Stimulated activated CD8-positive, alpha-beta memory T cell treated with anti-CD3 and anti-CD28 coated beads, Interleukin-12 subunit alpha, Interleukin-12 subunit beta, amount 100 ng/mL, for 24 hours (primary cell): ENCODE measurements around the gene CEP85.

Experiments used
- DNase-seq: peaks from one replicate; pipeline ENCODE4 v3.0.0-alpha.2; 2020; ENCODE audit errors: extremely low read depth

Gene CEP85

GRCh38 chr1:26277719-26278118 lies 43.7 kb downstream of the CEP85 start:
- DNase-seq: no peak

DNA sequence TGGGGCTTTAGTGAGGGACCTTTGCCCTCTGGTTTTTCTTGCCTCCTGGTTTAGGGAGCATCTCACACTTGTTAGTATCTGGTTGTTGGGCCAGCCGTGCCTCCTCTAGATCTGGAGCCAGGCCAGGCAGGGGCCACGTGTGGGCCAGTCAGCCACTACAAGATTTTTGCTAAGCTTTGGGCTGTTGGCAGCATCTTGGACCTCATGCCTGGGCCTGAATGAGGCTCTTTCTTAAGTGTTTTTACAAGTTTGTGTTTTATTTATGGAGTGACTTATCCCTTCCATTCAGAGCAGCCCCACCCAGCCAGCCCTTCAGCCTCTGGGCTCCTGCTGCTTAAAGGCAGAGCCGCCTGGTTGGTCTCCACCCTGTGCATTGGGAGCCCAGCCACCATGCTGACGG lies 44.3 kb downstream of the CEP85 start:
- no peak for DNase-seq

GRCh38 chr1:26278724-26279455 lies 44.9 kb downstream of the CEP85 start:
- DNase-seq: no peak

- DNase-seq: no peak
These were observed 45.7 kb downstream of the CEP85 start, which contains the start of gene SH3BGRL3 for GRCh38 chr1:26279456-26280332. Gene SH3BGRL3 (plus strand): TSS chr1:26280086. CDS start chr1:26280156, 70 bp downstream.

- no peak for DNase-seq
These were observed 46.5 kb downstream of the CEP85 start for GRCh38 chr1:26280333-26281042.

DNA sequence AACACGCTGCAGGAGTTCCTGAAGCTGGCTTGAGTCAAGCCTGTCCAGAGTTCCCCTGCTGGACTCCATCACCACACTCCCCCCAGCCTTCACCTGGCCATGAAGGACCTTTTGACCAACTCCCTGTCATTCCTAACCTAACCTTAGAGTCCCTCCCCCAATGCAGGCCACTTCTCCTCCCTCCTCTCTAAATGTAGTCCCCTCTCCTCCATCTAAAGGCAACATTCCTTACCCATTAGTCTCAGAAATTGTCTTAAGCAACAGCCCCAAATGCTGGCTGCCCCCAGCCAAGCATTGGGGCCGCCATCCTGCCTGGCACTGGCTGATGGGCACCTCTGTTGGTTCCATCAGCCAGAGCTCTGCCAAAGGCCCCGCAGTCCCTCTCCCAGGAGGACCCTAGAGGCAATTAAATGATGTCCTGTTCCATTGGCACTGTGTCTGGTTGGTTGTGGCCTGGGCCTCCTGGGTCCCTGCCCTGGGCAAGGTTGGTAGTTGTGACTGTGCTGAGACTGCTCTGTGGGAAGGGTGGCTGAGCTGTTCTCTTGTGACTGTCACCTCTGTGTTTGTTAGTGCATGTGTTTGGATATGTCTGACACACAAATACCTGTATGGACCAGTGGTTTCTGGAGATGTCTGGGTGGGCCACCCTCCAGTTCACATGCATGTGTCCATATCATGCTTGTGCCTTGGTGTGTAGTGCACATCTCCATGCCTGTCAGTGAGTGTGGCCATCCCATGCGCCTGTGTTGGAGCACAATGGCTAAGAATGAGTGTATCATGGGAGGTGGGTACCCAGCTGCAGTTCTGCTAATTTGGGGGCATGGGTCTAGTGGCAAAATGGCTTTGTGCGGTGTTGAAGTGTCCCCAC lies 47.3 kb downstream of the CEP85 start:
- DNase-seq: no peak

GRCh38 chr1:26281971-26282370 lies 48.0 kb downstream of the CEP85 start:
- no peak for DNase-seq

DNA sequence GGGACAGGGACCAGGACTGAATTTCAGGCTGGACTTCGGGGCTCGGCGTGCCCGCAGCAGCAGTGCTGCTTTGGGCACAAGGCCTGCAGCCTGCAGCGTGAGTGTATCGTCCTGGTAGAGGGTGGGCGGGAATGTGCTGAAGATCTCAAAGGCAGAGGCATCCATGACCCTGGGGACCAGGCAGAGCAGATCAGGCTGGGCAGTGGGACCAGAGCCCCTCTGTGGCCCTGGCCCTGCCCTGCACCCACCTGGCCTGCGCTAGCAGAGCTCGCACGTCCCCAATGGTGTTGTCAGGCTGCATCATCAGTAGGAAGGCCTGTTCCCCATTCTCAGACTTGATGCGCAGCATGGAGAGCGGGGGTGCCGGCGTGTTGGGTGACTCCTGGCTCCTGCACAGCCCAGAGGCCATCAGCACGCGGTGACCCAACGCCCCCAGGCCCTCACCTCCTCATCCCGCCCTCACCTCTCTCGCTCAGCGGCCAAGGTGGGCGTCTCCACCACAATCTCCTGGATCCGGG lies 48.5 kb downstream of the CEP85 start:
- no peak for DNase-seq

- DNase-seq: no peak
These were observed 49.4 kb downstream of the CEP85 start for GRCh38 chr1:26283279-26283853.

GRCh38 chr1:26283871-26284596 lies 50.0 kb downstream of the CEP85 start:
- no peak for DNase-seq

DNA sequence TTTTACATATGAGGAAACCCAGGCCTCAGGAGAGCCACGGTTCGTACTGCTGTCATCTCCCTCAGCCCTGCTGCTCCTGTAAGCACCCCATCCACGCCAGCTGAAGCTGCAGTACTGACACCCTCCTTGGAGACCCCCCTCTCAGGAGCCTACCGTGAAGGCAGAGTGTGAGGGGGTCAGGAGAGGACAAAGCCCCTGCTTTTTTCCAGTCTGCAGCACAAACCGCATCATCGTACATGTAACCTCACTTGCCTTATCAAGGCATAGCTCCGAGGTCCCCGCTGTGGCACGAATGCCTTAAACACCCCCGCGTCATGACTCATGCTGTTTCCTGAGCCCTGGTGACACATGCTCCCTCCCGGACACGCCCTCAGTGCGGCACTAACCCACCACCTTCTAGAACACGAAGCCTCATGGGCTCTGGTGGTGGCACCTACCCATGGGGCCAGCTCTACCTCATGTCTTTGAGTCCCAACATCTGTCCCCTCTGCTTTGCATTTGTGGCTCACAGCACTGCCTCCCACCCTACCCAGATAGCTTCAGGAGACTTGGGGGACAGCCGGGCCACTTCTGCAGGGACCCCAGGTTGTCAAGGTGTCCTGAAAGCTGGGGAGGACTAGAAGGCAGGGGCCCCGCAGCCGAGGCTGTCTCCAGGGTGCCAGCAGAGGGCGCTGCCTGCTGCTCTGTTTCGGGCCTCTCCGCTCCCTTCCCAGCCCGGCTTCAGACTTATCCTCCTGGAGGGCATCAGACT lies 50.8 kb downstream of the CEP85 start:
- peak; percentile 90 for DNase-seq

GRCh38 chr1:26285366-26286063 lies 51.5 kb downstream of the CEP85 start:
- no peak for DNase-seq

- no peak for DNase-seq
These were observed 52.0 kb downstream of the CEP85 start for GRCh38 chr1:26286064-26286416.

DNA sequence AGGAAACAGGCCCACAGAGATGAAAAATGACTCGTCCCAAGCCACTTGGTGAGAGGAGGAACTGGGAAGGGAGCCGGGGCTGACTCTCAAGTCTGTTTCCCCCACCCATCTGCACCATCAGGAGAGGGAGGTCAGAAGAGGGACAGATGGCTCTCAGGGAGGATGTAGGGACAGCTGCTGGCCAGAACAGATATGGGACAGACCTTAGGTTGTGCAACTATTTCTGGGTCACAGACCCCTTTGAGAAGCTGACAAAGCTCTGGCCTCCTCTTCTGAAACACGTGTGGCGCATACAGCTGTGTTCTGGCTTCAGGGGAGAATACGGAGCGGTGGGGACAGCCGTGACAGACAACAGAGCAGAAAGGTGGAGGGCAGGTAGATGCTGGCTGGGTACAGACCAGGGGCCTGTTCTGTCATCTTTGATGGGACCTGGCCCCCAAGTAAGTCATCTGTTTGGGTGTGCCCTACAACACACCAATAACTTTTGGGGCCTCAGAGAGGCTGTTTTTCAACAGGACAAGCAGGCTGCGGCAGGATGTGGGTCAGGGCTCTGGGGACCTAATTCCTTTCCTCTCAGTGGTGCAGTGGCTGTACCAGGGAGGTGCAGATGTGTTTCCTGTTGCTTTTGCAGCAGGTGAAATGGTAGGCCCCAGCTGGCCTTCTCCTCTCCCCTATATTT lies 53.2 kb downstream of the CEP85 start:
- DNase-seq: no peak

DNA sequence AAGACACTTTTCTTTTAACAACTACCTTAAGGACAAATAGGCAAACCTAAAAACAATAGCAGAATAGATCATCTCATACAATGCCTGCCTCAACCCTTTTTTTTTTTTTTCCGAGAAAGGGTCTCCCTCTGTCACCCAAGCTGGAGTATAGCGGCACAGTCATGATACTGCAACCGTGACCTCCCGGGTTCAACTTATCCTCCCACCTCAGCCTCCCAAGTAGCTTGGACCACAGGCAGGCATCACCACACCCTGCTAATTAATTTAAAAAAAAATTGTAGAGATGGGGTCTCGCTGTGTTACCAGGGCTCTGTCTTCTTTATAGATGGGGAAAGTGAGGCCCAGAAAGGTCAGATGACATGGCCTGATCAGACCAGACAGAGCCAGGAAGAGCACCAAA lies 53.8 kb downstream of the CEP85 start:
- DNase-seq: no peak

DNA sequence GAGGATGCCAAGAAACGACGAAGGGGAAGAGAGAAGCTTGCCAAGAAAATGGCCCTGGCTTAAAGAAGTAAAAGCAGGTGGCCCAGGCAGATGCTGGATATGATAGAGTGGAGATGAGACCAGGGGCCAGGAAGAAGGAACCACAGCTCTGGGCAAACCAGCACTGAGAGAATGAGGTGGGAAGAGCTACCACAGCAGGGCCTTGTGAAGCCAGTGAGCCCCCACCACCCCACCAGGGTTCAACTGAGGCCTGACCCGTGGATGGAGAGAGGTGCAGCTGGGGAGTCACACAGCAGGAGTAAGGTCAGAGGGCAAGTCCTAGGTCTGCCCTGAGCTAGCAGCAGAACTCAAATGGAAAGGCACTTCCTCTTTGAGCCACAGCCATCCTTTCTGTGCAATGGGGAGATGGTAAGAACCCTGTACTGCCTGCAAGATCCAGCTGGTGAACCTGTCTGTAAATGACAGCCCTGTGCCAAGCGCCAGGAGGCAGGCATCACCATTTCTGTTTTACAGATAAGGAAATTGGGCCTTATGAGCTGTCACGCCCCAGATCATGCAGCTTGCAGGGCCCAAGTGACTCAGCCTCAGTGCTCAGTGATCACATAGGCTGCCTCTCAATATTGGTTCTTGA lies 54.4 kb downstream of the CEP85 start:
- DNase-seq: no peak

DNA sequence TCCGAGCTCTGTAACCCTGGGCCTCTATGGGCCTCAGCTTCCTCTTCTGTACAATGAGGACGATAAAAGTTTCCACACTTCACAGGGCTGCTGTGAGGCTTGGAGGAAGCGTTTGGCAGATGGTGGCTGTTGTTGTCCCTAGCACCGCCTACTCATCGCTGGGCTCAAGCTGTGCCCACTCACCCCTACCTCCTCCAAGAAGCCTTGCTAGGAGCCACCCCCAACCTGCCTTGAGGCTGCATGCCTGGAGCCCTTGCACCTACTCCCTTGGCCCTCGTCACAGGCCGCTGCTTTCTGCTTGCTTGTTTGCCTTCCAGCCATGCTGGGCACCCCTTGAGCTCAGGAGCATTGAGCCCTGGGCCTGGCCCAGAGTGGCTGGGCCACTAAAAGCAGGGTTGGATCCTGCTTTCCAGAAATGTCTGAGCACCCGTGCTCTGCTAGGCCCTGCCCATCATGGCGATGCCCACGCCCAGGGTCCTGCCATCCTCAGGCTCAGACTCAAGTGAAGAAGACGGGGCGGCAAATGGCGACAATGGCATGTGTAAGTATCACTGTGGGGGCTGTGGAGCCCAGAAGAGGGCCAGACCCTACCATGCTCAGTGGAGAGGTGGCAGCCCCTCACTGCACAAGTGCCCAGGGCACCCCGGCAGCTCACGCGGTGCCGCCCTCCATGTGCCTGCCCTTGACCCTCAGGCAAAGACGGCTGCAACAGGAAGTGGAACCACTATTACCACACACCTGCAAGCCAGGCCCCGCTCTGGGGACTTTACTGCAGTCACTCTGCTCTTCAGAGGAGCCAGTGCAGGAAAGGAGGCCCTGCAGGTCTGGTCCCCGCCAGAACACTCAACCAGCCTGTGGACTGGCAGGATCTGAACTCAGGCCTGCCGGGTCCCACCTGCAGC lies 55.4 kb downstream of the CEP85 start:
- no peak for DNase-seq
